Measurements from ENCODE around the gene NTN5.

The NTN5 gene

DNA sequence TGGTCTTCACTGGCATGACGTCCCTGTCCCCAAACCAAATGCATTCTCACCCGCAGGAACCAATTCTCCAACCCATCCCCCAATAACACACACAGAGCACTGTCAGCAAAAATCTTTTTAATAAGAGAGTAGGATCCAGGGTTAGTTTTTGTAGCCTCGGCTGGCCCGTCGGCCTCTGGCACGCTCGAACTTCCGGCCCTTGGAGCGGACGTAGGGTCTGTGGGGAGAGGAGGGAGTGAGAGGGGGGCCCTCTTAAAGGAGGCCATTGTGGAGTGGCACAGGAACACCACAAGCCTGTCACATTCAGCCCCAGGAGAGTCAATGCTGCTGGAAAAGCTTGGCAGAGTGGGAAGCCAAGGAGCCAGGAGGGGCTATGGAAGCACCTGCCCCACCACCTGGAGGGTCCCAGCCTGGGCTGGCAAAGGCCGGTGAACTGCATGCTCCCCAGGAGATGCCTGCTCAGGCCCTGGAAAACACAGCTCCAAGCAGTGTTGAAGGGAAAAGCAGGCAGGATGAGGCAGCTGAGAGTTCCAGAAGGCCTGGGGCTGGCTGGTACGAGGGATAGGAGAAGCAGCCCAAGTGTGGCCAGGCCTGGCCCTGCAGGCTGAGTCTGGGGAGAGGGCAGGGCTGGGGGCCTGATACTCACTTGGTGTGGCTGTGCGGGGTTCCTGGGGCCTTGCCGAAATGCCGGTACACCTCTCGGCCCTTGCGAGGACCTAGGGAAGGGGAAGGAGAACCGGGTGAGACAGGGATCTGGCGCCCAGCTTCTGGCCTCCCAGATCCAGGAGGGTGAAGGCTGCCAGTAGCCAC lies 57.4 kb downstream of the NTN5 start:
- DNase-seq (ENCODE audit: low read depth in 3 of 3): no peak

DNA sequence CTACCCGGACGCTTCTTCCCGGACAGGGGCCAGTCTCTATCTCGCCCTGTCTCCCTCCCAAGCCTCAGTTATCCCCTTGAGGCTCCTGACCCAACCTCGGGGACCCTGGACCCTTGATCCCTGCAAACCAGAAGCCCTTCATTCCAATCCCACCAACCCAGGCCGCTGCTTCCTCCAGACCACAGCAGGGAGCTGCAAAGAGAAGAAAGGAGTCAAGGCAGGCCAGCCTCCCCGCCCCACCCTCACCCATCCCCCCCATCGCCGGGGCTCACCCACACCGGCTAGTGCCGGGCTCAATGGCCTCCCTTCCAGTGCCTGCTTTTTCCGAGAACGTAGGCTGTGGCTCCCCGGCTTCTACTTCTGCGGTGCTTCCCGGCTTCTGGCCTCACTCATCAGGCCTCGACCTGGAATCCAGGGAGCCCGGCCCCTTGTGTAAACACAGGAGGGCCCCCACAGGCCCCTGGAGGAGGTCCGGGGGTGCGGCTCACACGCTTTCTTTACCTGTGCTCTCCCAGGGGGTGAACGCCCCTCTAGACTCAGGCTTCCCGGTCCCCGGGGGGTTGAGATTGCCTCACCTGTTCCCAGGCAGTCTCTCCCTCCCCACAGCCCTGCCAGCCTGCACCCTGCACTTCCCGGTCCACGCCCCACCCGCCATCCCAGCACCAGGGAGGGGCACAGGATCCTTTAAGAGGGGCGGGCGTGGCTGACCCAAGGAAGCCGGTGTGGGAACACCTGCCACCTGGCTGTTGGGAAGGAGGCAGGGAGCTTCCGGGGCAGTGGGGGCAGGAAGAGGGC lies 58.2 kb downstream of the NTN5 start, which contains the start of gene FAM83E:
FAM83E (minus strand) TSS at position 641 of the 795 bp plus-strand sequence. CDS start 1,704 bp downstream, outside the sequence.
- no peak for DNase-seq (ENCODE audit: low read depth in 3 of 3)

DNA sequence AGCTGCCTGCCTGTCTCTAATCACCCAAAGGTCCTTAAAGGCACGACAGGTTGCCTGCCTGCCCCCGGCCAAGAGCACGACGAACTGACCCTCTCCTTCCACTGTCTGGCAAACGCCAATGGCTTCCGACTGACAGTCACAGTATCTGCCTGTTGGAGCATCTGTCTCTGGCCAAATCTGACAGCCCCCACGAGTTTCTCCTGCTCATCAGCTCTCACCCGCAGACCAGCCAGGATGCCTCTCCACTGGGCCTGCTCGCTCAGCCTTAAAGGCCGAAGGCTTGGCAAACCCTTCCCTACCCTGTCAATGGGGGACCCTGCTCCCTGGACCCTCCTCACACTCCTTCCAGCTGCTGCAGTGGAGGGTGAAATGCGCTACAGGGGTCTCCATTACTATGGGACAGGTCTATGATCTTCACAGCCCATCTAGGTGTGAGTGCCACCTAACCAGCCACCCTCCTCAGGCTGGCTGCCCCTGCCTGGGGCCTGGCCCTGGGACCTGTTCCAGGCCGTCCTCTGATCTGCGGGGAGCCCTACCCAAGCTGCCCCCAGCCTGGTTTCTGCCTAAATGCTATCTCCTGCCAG lies 58.9 kb downstream of the NTN5 start:
- DNase-seq (ENCODE audit: low read depth in 3 of 3): no peak

DNA sequence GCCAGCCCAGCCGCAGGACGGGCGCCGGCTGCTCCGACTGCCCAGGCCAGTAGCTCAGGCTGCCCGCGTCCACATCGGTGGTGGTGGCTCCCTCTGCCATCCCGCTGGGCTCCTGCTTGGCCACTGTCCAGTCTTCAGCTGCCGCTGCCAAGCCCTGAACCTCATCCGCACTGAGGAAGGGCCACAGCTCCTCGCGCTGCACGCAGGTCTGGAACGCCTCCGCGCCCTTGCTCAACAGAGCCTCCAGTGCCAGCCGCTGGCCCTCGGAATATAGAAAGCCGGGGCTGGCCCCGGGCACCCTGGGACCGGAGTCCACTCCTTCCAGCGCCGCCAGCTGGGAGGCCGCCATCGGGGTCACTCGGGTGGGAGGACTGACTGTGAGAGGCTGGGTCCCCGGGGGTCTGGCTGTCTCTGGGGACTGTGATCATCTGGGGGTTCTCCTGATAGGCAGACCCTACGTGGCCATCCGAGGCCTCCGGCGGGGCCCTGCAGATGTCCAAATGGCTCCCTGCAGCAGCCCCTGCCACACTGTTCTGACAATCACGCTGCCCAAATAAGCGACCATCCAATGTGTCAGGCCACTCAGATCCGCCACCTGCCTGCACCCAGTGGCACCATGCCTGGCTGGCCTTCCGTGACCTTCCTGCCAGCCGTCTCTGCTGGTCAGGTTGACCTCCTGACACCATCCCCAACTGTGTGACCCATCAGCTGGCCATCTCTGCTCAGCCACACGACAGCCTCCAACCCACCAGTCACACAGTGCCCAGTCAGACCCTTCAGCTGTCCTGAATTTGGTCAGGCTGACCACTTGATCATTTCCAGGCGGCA lies 59.6 kb downstream of the NTN5 start:
- no peak for DNase-seq (ENCODE audit: low read depth in 3 of 3)

DNA sequence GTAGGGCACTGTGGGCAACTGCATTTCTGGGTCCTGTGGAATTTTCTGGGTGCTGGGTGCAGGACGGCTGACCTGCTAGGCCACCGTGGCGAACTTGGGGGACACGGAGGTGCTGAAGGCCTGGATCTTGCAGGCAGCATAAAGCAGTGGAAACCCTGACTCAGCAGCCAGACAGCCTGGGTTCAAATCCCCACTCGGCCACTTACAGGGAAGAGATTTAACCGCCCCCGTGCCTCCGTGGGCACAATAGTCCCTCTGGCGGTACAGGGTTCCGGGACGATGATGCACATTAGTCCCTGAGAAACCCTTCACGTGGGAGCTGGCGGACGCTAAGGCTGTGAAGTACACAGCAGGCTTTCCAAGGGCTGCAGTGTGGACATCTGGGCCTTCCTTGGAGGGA lies 60.9 kb downstream of the NTN5 start:
- no peak for DNase-seq (ENCODE audit: low read depth in 3 of 3)

All from stimulated activated CD4-positive, alpha-beta T cell treated with anti-CD3 and anti-CD28 coated beads, TNF-alpha, amount 100 ng/mL, for 24 hours (primary cell).